Lower leg skin (tissue), 3 donors: Measurements from ENCODE around the gene PANX1.

Source experiments
- CTCF ChIP-seq, 3 donors: fragments of 450-650 bp; IDR thresholded peaks; one replicate each; pipeline ENCODE4 v1.5.1; 2016; ENCODE audit warnings: antibody characterized with exemption in 3 of 3, mild to moderate bottlenecking in 3 of 3, moderate library complexity in 2 of 3
- POLR2A ChIP-seq, 2 donors: fragments of 450-650 bp; IDR thresholded peaks; one replicate each; pipeline ENCODE4 v1.6.1; 2016 to 2017; ENCODE audit warnings: antibody characterized with exemption in 2 of 2, mild to moderate bottlenecking in 1 of 2, moderate library complexity in 1 of 2

GRCh38 chr11:94219771-94220170, 91.1 kb downstream of the PANX1 start:
- TF ChIP-seq POLR2A (IDR thresholded peaks at IDR 0.05), result no peak
- no peak for TF ChIP-seq CTCF (IDR thresholded peaks at IDR 0.05)
